GM23248 (cell line): ENCODE measurements around the gene PREX1. TPM values are rescaled to one million over a fixed set of nuclear protein-coding genes. Genes with fewer than 3 reads are reported as not detected.

Source experiments
- DNase-seq: peaks from one replicate; pipeline ENCODE4 v3.0.0-alpha.2; 2015
- H2AFZ ChIP-seq: fragments of 200-600 bp; sonication (generic); 2 replicates; pipeline ENCODE4 v1.6.1; 2016; ENCODE audit warnings: antibody characterized with exemption
- H3F3A ChIP-seq: fragments of 200-600 bp; sonication (generic); 2 replicates; pipeline ENCODE4 v1.6.1; 2016; ENCODE audit warnings: mild to moderate bottlenecking, antibody characterized with exemption, mixed run types; ENCODE audit not compliant: insufficient read depth
- H3K27ac ChIP-seq: fragments of 200-600 bp; sonication (generic); 2 replicates; pipeline ENCODE4 v1.5.1; 2016; ENCODE audit warnings: mild to moderate bottlenecking
- H3K27me3 ChIP-seq: fragments of 200-600 bp; sonication (generic); replicated peaks from 2 replicates; pipeline ENCODE4 v1.6.1; 2016; ENCODE audit warnings: mild to moderate bottlenecking; ENCODE audit not compliant: insufficient read depth
- H3K36me3 ChIP-seq: fragments of 200-600 bp; sonication (generic); 2 replicates; pipeline ENCODE4 v1.6.1; 2016; ENCODE audit warnings: low read depth, mild to moderate bottlenecking
- H3K4me1 ChIP-seq: fragments of 200-600 bp; sonication (generic); 2 replicates; pipeline ENCODE4 v1.6.1; 2016; ENCODE audit warnings: mild to moderate bottlenecking; ENCODE audit not compliant: insufficient read depth
- H3K4me2 ChIP-seq: fragments of 200-600 bp; sonication (generic); one replicate; pipeline ENCODE4 v1.6.1; 2016; ENCODE audit warnings: mild to moderate bottlenecking; ENCODE audit not compliant: unreplicated experiment
- H3K4me3 ChIP-seq: fragments of 200-600 bp; sonication (generic); 2 replicates; pipeline ENCODE4 v1.5.1; 2016; ENCODE audit warnings: mild to moderate bottlenecking
- H3K79me2 ChIP-seq: fragments of 200-600 bp; sonication (generic); 2 replicates; pipeline ENCODE4 v1.6.1; 2016; ENCODE audit warnings: mild to moderate bottlenecking; ENCODE audit not compliant: insufficient read depth
- H3K9ac ChIP-seq: fragments of 200-600 bp; sonication (generic); 2 replicates; pipeline ENCODE4 v1.6.1; 2016; ENCODE audit warnings: mild to moderate bottlenecking
- H3K9me2 ChIP-seq: fragments of 200-600 bp; sonication (generic); 2 replicates; pipeline ENCODE4 v1.6.1; 2016; ENCODE audit warnings: mixed run types, mild to moderate bottlenecking, moderate library complexity; ENCODE audit not compliant: insufficient read depth
- H3K9me3 ChIP-seq: fragments of 200-600 bp; sonication (generic); one replicate; pipeline ENCODE4 v1.6.1; 2017; ENCODE audit warnings: low read depth
- H4K20me1 ChIP-seq: fragments of 200-600 bp; sonication (generic); 2 replicates; pipeline ENCODE4 v1.6.0; 2016; ENCODE audit not compliant: insufficient read depth
- EZH2 ChIP-seq: fragments of 200-600 bp; sonication (generic); IDR thresholded peaks from 2 replicates; pipeline ENCODE4 v1.6.1; 2018; ENCODE audit warnings: antibody characterized with exemption, mild to moderate bottlenecking; ENCODE audit not compliant: insufficient read depth, poor library complexity, severe bottlenecking
- EZH2phosphoT487 ChIP-seq: fragments of 200-600 bp; sonication (generic); IDR thresholded peaks from 2 replicates; pipeline ENCODE4 v1.6.1; 2018; ENCODE audit warnings: antibody characterized with exemption, moderate library complexity, mild to moderate bottlenecking, low read depth; ENCODE audit not compliant: insufficient read depth
- WGBS, 2 experiments: methylation state at CpG; one replicate each; pipeline ENCODE4 v1.1.6; 2015 to 2017; ENCODE audit warnings: low lambda C conversion rate in 2 of 2, low coverage in 1 of 2; ENCODE audit errors: missing lambda C conversion rate in 2 of 2; 5-methylcytosine and 5-hydroxymethylcytosine counted together
- in situ Hi-C: fragments of 300-500 bp; cut with MboI; formaldehyde crosslinking; loops from 2 replicates; pipeline ENCODE4 v1.15.0; 2020
- polyA plus RNA-seq: library from polyadenylated mRNA; unstranded; fragments of >200 nt; fragmentation: Nextera tagmentation; extraction: Ambion mirVana; gene quantifications from 2 replicates; pipeline ENCODE4 v1.2.1, GENCODE V29; 2016
- total RNA-seq: library from RNA; depleted of rRNA; stranded (reverse); fragments of >200 nt; shearing (Covaris generic); gene quantifications from 2 replicates; pipeline ENCODE4 v1.2.3, GENCODE V29; 2014

PREX1 gene
- total and polyA plus RNA-seq, 2 experiments from 2014 or later: 0.13 to 0.65 TPM

DNA sequence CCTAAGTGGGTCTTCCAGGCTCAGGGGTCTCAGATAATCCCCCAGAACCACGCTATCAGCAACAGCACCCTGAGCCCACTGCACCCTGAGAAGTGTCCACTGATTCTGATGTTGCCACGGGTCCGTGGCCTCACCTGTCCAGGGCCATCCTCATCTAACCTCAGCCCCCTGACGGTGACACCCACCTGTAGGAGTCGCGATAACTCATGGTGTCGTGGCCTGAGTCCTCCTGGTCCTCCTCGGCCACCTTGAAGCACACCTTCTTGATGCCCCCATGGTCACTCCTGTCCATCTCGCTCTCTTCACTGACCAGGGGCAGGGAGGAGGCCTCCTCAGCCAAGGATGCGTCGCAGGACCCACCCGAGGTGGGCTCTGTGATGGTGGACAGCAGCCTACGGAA, 182.1 kb downstream of the PREX1 start:
- Histone ChIP-seq H3K9ac (no peak overlapping the region), H3K9me2 (no peaks in the 10 kb centered on the region), H4K20me1 (no peaks in the 10 kb centered on the region), H3K4me1 (no peaks in the 10 kb centered on the region), H3K4me3 (no peak overlapping the region), H3K27ac (no peak overlapping the region), H3K27me3 (no peaks in the 10 kb centered on the region), H3K36me3 (no peaks in the 10 kb centered on the region), H2AFZ (no peak overlapping the region), H3K9me3 (no peaks in the 10 kb centered on the region), H3F3A (no peaks in the 10 kb centered on the region), H3K4me2 (no peak overlapping the region), H3K79me2 (no peaks in the 10 kb centered on the region)
- 92 to 97% methylated on average over 12 to 13 of the region's 13 CpGs for WGBS, 2 experiments
- TF ChIP-seq EZH2phosphoT487 (no peak), EZH2 (no peak)
- in situ Hi-C loops: no loop called here
- DNase-seq: no peak

DNA sequence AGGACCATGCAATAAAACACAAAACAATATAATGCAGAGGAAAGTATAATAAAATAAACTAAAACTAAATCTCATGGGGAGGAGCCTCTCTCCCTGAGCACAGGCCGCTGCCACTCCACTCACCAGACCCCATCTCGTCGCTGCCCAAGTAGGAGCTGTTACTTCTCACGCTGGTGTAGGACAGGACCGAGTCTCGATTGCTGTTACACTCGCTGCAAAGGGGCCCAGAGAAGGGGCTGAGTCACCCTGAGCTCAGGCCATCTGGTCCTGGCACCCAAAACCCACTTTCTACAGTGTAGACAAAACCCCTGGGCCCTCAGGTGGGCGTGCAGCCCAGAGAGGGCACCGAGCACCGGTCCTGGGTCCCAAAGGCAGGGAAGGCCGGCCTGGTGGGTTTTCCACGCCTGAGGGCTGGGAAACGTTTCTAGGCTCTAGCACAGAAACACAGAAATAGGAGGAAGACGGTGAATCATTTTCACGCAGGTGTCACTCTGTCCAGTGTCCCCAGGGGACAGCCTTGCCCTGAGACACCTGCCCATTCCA, 183.4 kb downstream of the PREX1 start:
- DNase-seq: no peak

DNA sequence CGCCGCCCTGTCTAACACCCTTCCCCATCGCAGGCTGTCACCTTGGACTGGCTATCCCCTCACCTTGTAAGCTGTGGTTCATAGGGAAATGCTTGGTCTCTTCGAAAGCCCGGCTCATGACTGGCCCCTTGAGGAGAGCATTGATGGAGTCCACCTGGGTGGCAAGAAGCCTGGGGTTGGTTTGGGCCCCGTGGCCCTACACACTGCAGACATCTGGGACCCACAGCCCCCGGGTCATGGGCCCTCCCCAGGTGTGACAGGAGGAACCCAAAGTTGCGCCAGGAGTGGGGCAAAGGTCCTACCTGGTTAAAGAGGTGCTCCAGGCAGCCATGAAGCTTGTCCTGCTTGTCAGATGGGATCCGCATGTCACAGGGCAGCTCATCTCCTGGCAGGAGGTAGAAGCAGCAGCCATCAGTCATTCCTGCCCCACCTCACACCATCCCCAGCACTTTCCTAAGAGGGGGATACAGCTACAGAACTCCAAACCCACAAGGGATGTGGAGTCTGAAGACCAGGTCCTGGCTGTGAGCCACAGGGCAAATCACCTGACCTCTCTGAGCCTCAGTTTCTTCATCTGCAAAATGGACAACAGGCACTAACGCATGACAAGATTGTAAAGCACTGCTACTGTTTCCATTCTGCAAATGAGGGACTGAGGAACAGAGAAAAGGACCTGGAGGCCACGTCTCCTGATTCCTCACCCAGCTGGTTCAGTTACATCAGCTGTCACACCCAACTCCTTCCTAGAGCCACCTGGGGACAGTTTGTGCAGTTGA, 185.5 kb downstream of the PREX1 start:
- Histone ChIP-seq H3K4me2 (no peak overlapping the region), H3K4me3 (no peak overlapping the region), H2AFZ (no peak overlapping the region), H3K36me3 (no peaks in the 10 kb centered on the region), H3K9me2 (no peaks in the 10 kb centered on the region), H3F3A (no peaks in the 10 kb centered on the region), H3K4me1 (no peaks in the 10 kb centered on the region), H3K27me3 (no peaks in the 10 kb centered on the region), H3K9ac (no peak overlapping the region), H4K20me1 (no peaks in the 10 kb centered on the region), H3K9me3 (no peaks in the 10 kb centered on the region), H3K27ac (no peak overlapping the region), H3K79me2 (no peaks in the 10 kb centered on the region)
- 86 to 91% methylated on average over 11 of the region's 11 CpGs for WGBS, 2 experiments
- no peak for DNase-seq
- in situ Hi-C loops: no loop called here
- no peak for TF ChIP-seq EZH2phosphoT487
- no peak for TF ChIP-seq EZH2

More for the DNA sequence above, 183.4 kb downstream of the PREX1 start:
- Histone ChIP-seq H3K9me3 (no peaks in the 10 kb centered on the region), H3K27me3 (no peaks in the 10 kb centered on the region), H3K36me3 (no peaks in the 10 kb centered on the region), H3K79me2 (no peaks in the 10 kb centered on the region), H3K9ac (no peak overlapping the region), H3F3A (no peaks in the 10 kb centered on the region), H3K9me2 (no peaks in the 10 kb centered on the region), H2AFZ (no peak overlapping the region), H3K27ac (no peak overlapping the region), H3K4me1 (no peaks in the 10 kb centered on the region), H3K4me2 (no peak overlapping the region), H3K4me3 (no peak overlapping the region), H4K20me1 (no peaks in the 10 kb centered on the region)
- TF ChIP-seq EZH2 (no peak), EZH2phosphoT487 (no peak)
- 89 to 93% methylated on average over 15 of the region's 15 CpGs for WGBS, 2 experiments
- in situ Hi-C loops: no loop called here

- Histone ChIP-seq H2AFZ (no peak overlapping the region), H3K4me1 (no peaks in the 10 kb centered on the region), H4K20me1 (no peaks in the 10 kb centered on the region), H3K4me2 (no peak overlapping the region), H3K9me2 (no peaks in the 10 kb centered on the region), H3K4me3 (no peak overlapping the region), H3K9me3 (no peaks in the 10 kb centered on the region), H3K79me2 (no peaks in the 10 kb centered on the region), H3F3A (no peaks in the 10 kb centered on the region), H3K27ac (no peak overlapping the region), H3K9ac (no peak overlapping the region), H3K36me3 (no peaks in the 10 kb centered on the region), H3K27me3 (no peaks in the 10 kb centered on the region)
- WGBS, 2 experiments: 74 to 90% methylated on average over 1 to 2 of the region's 2 CpGs
- TF ChIP-seq EZH2: no peak
- TF ChIP-seq EZH2phosphoT487: no peak
- no peak for DNase-seq
- in situ Hi-C loops: no loop called here
Observed at GRCh38 chr20:48640871-48641270, 186.9 kb downstream of the PREX1 start.

DNA sequence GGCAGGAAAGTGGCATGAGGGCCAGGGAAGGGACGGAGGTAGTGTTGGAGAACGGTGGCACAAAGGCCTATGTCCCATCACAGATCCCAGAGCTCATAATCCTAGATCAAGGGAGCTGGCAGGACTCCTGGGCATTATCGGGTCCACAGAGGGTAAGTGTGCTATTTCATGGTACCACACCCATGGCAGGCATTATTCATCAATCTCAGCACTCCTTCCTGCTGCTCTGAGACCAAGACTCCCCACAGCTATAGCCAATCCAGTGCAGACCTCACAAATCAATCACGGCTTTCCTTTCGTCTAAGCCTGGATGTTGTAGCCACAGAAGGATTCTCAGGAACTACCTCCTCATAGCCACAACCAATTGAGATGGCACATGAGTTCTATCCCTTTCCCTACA, 187.9 kb downstream of the PREX1 start:
- no peaks in the 10 kb centered on the region for H3K79me2 ChIP-seq
- H3K36me3 ChIP-seq: no peaks in the 10 kb centered on the region
- H2AFZ ChIP-seq: no peak overlapping the region
- no peaks in the 10 kb centered on the region for H3K9me2 ChIP-seq
- no peak for DNase-seq
- H3K9ac ChIP-seq: no peak overlapping the region
- no peaks in the 10 kb centered on the region for H4K20me1 ChIP-seq
- in situ Hi-C loops: no loop called here
- H3K4me3 ChIP-seq: no peak overlapping the region
- no peaks in the 10 kb centered on the region for H3F3A ChIP-seq
- H3K27me3 ChIP-seq: no peaks in the 10 kb centered on the region
- 73 to 75% methylated on average over 5 of the region's 5 CpGs for WGBS, 2 experiments
- H3K4me1 ChIP-seq: no peaks in the 10 kb centered on the region
- no peaks in the 10 kb centered on the region for H3K9me3 ChIP-seq
- TF ChIP-seq EZH2: no peak
- no peak for TF ChIP-seq EZH2phosphoT487
- no peak overlapping the region for H3K27ac ChIP-seq
- no peak overlapping the region for H3K4me2 ChIP-seq
